ENCODE data around the gene LSM10. TPM values are rescaled to one million over a fixed set of nuclear protein-coding genes. Genes with fewer than 3 reads are reported as not detected.
A peak's percentile ranks its signal among the peaks of the same experiment; 100 is the strongest.

LSM10 gene
- total RNA-seq, 2 donors from 2014 or later: 37.5 to 45.6 TPM

DNA sequence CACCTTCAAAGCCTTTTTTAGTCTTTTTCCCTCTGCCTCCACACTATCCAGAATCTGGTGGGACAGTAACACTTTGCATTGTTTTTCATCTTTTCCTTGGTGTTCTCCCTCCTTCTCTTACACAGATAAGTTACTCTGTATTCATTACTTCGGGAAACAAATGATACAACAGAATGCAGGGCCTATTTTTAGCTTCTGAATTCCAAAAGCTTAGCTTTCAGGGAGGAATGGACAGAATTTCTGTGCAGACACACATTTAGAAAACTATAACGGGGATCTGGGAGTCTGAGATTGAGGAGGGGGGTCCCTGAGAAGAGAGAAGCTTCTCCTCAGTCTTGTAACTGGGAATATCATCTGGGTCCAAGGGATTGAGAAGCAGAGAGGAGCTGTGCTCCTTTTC lies 8.4 kb downstream of the LSM10 start:
- no peak overlapping the region for H3K9ac ChIP-seq (ENCODE audit: extremely low read depth, low read length, poor library complexity, severe bottlenecking)
- Mint-ChIP-seq H3K27me3 (ENCODE audit: insufficient read depth) (no peaks in the 10 kb centered on the region), H3K4me3 (no peak overlapping the region), H3K27ac (peak overlapping the region; percentile 8), H3K36me3 (ENCODE audit: low read depth) (peaks cover 33% of the 10 kb centered on the region), H3K4me1 (peaks cover 28% of the 10 kb centered on the region), H3K9me3 (no peaks in the 10 kb centered on the region)
- no peak for DNase-seq
- no peak overlapping the region for H3K27ac ChIP-seq (ENCODE audit: low read depth, low read length)
- H3K27me3 ChIP-seq (ENCODE audit: control insufficient read depth, insufficient read depth, low read length, poor library complexity, severe bottlenecking): no peaks in the 10 kb centered on the region
- peaks cover 11% of the 10 kb centered on the region for H3K4me1 ChIP-seq (ENCODE audit: control insufficient read depth, insufficient read depth, low read length)
- peaks cover 42% of the 10 kb centered on the region for H3K36me3 ChIP-seq (ENCODE audit: control insufficient read depth, insufficient read depth, low read length)
- no peak for TF ChIP-seq CTCF (conservative IDR thresholded peaks at IDR 0.05)
- no peaks in the 10 kb centered on the region for H3K9me3 ChIP-seq (ENCODE audit: control insufficient read depth, low read length)
- 83 to 92% methylated on average over 1 to 2 of the region's 2 CpGs for WGBS, 2 experiments (ENCODE audit: insufficient coverage in 1 of 2, insufficient read length in 1 of 2)
- no peak overlapping the region for H3K4me3 ChIP-seq (ENCODE audit: low read length)

GRCh38 chr1:36387141-36387949 lies 10.4 kb downstream of the LSM10 start:
- Histone ChIP-seq H3K4me1 (ENCODE audit: control insufficient read depth, insufficient read depth, low read length) (peaks cover 15% of the 10 kb centered on the region), H3K4me3 (ENCODE audit: low read length) (peak overlapping the region; percentile 94), H3K27ac (ENCODE audit: low read depth, low read length) (peak overlapping the region; percentile 99), H3K27me3 (ENCODE audit: control insufficient read depth, insufficient read depth, low read length, poor library complexity, severe bottlenecking) (no peaks in the 10 kb centered on the region), H3K9me3 (ENCODE audit: control insufficient read depth, low read length) (no peaks in the 10 kb centered on the region), H3K9ac (ENCODE audit: extremely low read depth, low read length, poor library complexity, severe bottlenecking) (peak overlapping the region; percentile 99), H3K36me3 (ENCODE audit: control insufficient read depth, insufficient read depth, low read length) (peaks cover 30% of the 10 kb centered on the region)
- Mint-ChIP-seq H3K27ac (peak overlapping the region; percentile 100), H3K36me3 (ENCODE audit: low read depth) (peaks cover 24% of the 10 kb centered on the region), H3K4me3 (peak overlapping the region; percentile 89), H3K27me3 (ENCODE audit: insufficient read depth) (no peaks in the 10 kb centered on the region), H3K4me1 (peaks cover 38% of the 10 kb centered on the region), H3K9me3 (no peaks in the 10 kb centered on the region)
- TF ChIP-seq CTCF (conservative IDR thresholded peaks at IDR 0.05): no peak
- 45 to 48% methylated on average over 3 to 10 of the region's 10 CpGs for WGBS, 2 experiments (ENCODE audit: insufficient coverage in 1 of 2, insufficient read length in 1 of 2)
- DNase-seq: peak; percentile 86

GRCh38 chr1:36386265-36387140 lies 11.2 kb downstream of the LSM10 start:
- 4 to 7% methylated on average over 8 to 14 of the region's 14 CpGs for WGBS, 2 experiments (ENCODE audit: insufficient coverage in 1 of 2, insufficient read length in 1 of 2)
- Histone ChIP-seq H3K4me1 (ENCODE audit: control insufficient read depth, insufficient read depth, low read length) (peaks cover 15% of the 10 kb centered on the region), H3K9ac (ENCODE audit: extremely low read depth, low read length, poor library complexity, severe bottlenecking) (peak overlapping the region; percentile 99), H3K36me3 (ENCODE audit: control insufficient read depth, insufficient read depth, low read length) (peaks cover 29% of the 10 kb centered on the region), H3K9me3 (ENCODE audit: control insufficient read depth, low read length) (no peaks in the 10 kb centered on the region), H3K27me3 (ENCODE audit: control insufficient read depth, insufficient read depth, low read length, poor library complexity, severe bottlenecking) (no peaks in the 10 kb centered on the region), H3K27ac (ENCODE audit: low read depth, low read length) (peak overlapping the region; percentile 99), H3K4me3 (ENCODE audit: low read length) (peak overlapping the region; percentile 94)
- Mint-ChIP-seq H3K9me3 (no peaks in the 10 kb centered on the region), H3K36me3 (ENCODE audit: low read depth) (peaks cover 19% of the 10 kb centered on the region), H3K4me1 (peaks cover 36% of the 10 kb centered on the region), H3K27me3 (ENCODE audit: insufficient read depth) (no peaks in the 10 kb centered on the region), H3K4me3 (peak overlapping the region; percentile 89), H3K27ac (peak overlapping the region; percentile 100)
- peak; percentile 95 for DNase-seq
- TF ChIP-seq CTCF (conservative IDR thresholded peaks at IDR 0.05): no peak

Measured in endodermal cell (in vitro differentiated cells).